Keratinocyte (primary cell): ENCODE measurements around the gene LYPD5.

Source experiments
- CTCF ChIP-seq, 3 experiments: IDR thresholded peaks in 1 of 3; conservative IDR thresholded peaks in 1 of 3; optimal IDR thresholded peaks in 1 of 3; 2 replicates in 2 of 3; 3 replicates in 1 of 3; pipeline versions ENCODE3 to v1.5.1; 2011; ENCODE audit warnings: low read length in 3 of 3, mild to moderate bottlenecking in 3 of 3, moderate library complexity in 2 of 3, control low read depth in 1 of 3, inconsistent platforms in 1 of 3; ENCODE audit not compliant: insufficient read depth in 2 of 3; ENCODE audit errors: extremely low read depth in 1 of 3
- EZH2 ChIP-seq: IDR thresholded peaks from one replicate; pipeline ENCODE4 v1.6.1; 2012; ENCODE audit warnings: inconsistent platforms, mild to moderate bottlenecking, low read length, moderate library complexity

- TF ChIP-seq CTCF (optimal IDR thresholded peaks at IDR 0.05 in 1 of 3, IDR thresholded peaks at IDR 0.05 in 1 of 3, conservative IDR thresholded peaks at IDR 0.05 in 1 of 3; ENCODE audit: extremely low read depth in 1 of 3, insufficient read depth in 2 of 3, low read length in 3 of 3) (no peak), EZH2 (no peak)
Observed at GRCh38 chr19:43798026-43798545, 4.2 kb downstream of the LYPD5 start.
